Lower lobe of right lung (tissue), 2 donors: ENCODE data around the gene SEPTIN1. TPM values are rescaled to one million over a fixed set of nuclear protein-coding genes. Genes with fewer than 3 reads are reported as not detected.

Experiments used
- ATAC-seq, 2 donors: fragments of 200-7000 bp; cut with Tn5 transposase; one replicate each; pipeline ENCODE4 v1.9.1; 2020 to 2022; ENCODE audit warnings: mild to moderate bottlenecking in 2 of 2, moderate library complexity in 2 of 2
- DNase-seq: peaks from one replicate; pipeline ENCODE4 v3.0.0-alpha.2; 2020
- H3K27ac ChIP-seq: fragments of 200-600 bp; one replicate; pipeline ENCODE4 v1.8.0; 2022
- H3K27me3 ChIP-seq: fragments of 200-600 bp; one replicate; pipeline ENCODE4 v1.8.0; 2022; ENCODE audit warnings: low read depth
- H3K36me3 ChIP-seq: fragments of 200-600 bp; one replicate; pipeline ENCODE4 v1.8.0; 2022; ENCODE audit warnings: mild to moderate bottlenecking
- H3K4me1 ChIP-seq: fragments of 200-600 bp; one replicate; pipeline ENCODE4 v1.8.0; 2022
- H3K4me3 ChIP-seq: fragments of 200-600 bp; one replicate; pipeline ENCODE4 v1.8.0; 2022; ENCODE audit warnings: mild to moderate bottlenecking
- H3K9me3 ChIP-seq: fragments of 200-600 bp; one replicate; pipeline ENCODE4 v1.8.0; 2022
- CTCF ChIP-seq: fragments of 200-600 bp; IDR thresholded peaks from one replicate; pipeline ENCODE4 v1.8.0; 2022; ENCODE audit warnings: antibody characterized with exemption, mild to moderate bottlenecking
- intact Hi-C: fragments of 100-400 bp; cut with DNase I; formaldehyde crosslinking; loops from one replicate; pipeline ENCODE4 v1.11.0; 2022
- total RNA-seq: library from RNA; stranded (reverse); fragmentation: NEBNext Ultra II Directional; extraction: Animal tissue kit (Norgen Biotek cat#: 25700); gene quantifications from one replicate; pipeline ENCODE4 v1.2.1, GENCODE V29; 2021
- donor health status: DM: no; HTN: yes; CAD: no; lungs with severe emphysema.

SEPTIN1 gene
- total RNA-seq, 1 donor from 2014 or later: 6.0 TPM

GRCh38 chr16:30367349-30368009, 14.9 kb downstream of the SEPTIN1 start:
- H3K4me3 ChIP-seq: peak overlapping the region; percentile 91
- no peak for TF ChIP-seq CTCF
- peaks cover 35% of the 10 kb centered on the region for H3K36me3 ChIP-seq
- intact Hi-C loops: no loop called here
- H3K9me3 ChIP-seq: no peaks in the 10 kb centered on the region
- H3K27me3 ChIP-seq: no peaks in the 10 kb centered on the region
- ATAC-seq: no peak
- peaks cover 36% of the 10 kb centered on the region for H3K4me1 ChIP-seq
- DNase-seq: no peak
- H3K27ac ChIP-seq: no peak overlapping the region

GRCh38 chr16:30366511-30366910, 15.8 kb downstream of the SEPTIN1 start:
- no peak for TF ChIP-seq CTCF
- peaks cover 34% of the 10 kb centered on the region for H3K4me1 ChIP-seq
- H3K27me3 ChIP-seq: no peaks in the 10 kb centered on the region
- no peak overlapping the region for H3K4me3 ChIP-seq
- intact Hi-C loops: no loop called here
- ATAC-seq (no peak), DNase-seq (no peak)
- no peaks in the 10 kb centered on the region for H3K9me3 ChIP-seq
- no peak overlapping the region for H3K27ac ChIP-seq
- peaks cover 43% of the 10 kb centered on the region for H3K36me3 ChIP-seq

- intact Hi-C loops: no loop called here
- no peak for TF ChIP-seq CTCF
- Histone ChIP-seq H3K27me3 (no peaks in the 10 kb centered on the region), H3K9me3 (no peaks in the 10 kb centered on the region), H3K36me3 (peaks cover 51% of the 10 kb centered on the region), H3K27ac (no peak overlapping the region), H3K4me3 (no peak overlapping the region), H3K4me1 (peaks cover 30% of the 10 kb centered on the region)
- DNase-seq (no peak), ATAC-seq (no peak)
Observed at GRCh38 chr16:30365200-30365599, 17.2 kb downstream of the SEPTIN1 start.

GRCh38 chr16:30361180-30361579, 21.2 kb downstream of the SEPTIN1 start:
- no peaks in the 10 kb centered on the region for H3K27me3 ChIP-seq
- no peaks in the 10 kb centered on the region for H3K9me3 ChIP-seq
- no peak overlapping the region for H3K4me3 ChIP-seq
- DNase-seq (no peak), ATAC-seq (no peak)
- intact Hi-C loops: no loop called here
- peaks cover 82% of the 10 kb centered on the region for H3K36me3 ChIP-seq
- TF ChIP-seq CTCF: no peak
- peaks cover 7% of the 10 kb centered on the region for H3K4me1 ChIP-seq
- H3K27ac ChIP-seq: no peak overlapping the region

- Histone ChIP-seq H3K36me3 (peaks cover 70% of the 10 kb centered on the region), H3K27me3 (no peaks in the 10 kb centered on the region), H3K4me3 (no peak overlapping the region), H3K4me1 (peaks cover 12% of the 10 kb centered on the region), H3K27ac (no peak overlapping the region), H3K9me3 (no peaks in the 10 kb centered on the region)
- intact Hi-C loops: no loop called here
- no peak for DNase-seq
- TF ChIP-seq CTCF: no peak
- ATAC-seq: no peak
Observed at GRCh38 chr16:30359871-30360170, 22.5 kb downstream of the SEPTIN1 start.
